ENCODE data around the gene TTR. TPM values are rescaled to one million over a fixed set of nuclear protein-coding genes. Genes with fewer than 3 reads are reported as not detected.

The TTR gene
- total and polyA plus RNA-seq, 2 experiments from 2014 or later, result not detected

DNA sequence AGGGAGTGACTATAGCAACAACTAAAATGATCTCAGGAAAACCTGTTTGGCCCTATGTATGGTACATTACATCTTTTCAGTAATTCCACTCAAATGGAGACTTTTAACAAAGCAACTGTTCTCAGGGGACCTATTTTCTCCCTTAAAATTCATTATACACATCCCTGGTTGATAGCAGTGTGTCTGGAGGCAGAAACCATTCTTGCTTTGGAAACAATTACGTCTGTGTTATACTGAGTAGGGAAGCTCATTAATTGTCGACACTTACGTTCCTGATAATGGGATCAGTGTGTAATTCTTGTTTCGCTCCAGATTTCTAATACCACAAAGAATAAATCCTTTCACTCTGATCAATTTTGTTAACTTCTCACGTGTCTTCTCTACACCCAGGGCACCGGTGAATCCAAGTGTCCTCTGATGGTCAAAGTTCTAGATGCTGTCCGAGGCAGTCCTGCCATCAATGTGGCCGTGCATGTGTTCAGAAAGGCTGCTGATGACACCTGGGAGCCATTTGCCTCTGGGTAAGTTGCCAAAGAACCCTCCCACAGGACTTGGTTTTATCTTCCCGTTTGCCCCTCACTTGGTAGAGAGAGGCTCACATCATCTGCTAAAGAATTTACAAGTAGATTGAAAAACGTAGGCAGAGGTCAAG is 955 bp downstream of the TTR start:
- no peaks in the 10 kb centered on the region for H4K20me1 ChIP-seq (replicated peaks; ENCODE audit: insufficient read depth)
- no peak overlapping the region for H2AFZ ChIP-seq
- no peaks in the 10 kb centered on the region for H3K4me1 ChIP-seq (ENCODE audit: insufficient read depth)
- Mint-ChIP-seq H3K9me3 (no peaks in the 10 kb centered on the region), H3K27ac (no peak overlapping the region), H3K4me3 (no peak overlapping the region), H3K36me3 (ENCODE audit: low read depth) (no peaks in the 10 kb centered on the region), H3K27me3 (ENCODE audit: insufficient read depth, low read depth, poor library complexity) (peaks cover 6% of the 10 kb centered on the region), H3K4me1 (peaks cover 7% of the 10 kb centered on the region; the same call in 2 of the 3 replicates)
- peaks cover 4% of the 10 kb centered on the region; the same call in 1 of the 2 replicates for H3K9me2 ChIP-seq (ENCODE audit: insufficient read depth)
- TF ChIP-seq ZNF462 (CRISPR knock-in tag; IDR thresholded peaks at IDR 0.05), result no peak
- no peak for TF ChIP-seq ZNF331 (CRISPR knock-in tag; IDR thresholded peaks at IDR 0.05; ENCODE audit: low read depth)
- TF ChIP-seq JUNB (IDR thresholded peaks at IDR 0.05; ENCODE audit: unreplicated experiment), result no peak
- TF ChIP-seq ETS1 (IDR thresholded peaks at IDR 0.05), result no peak
- TF ChIP-seq STAT1 (IDR thresholded peaks at IDR 0.05; ENCODE audit: unreplicated experiment), result no peak
- TF ChIP-seq EZH2 (IDR thresholded peaks at IDR 0.05; ENCODE audit: low read depth, unreplicated experiment), result no peak
- no peak for TF ChIP-seq EZH2phosphoT487 (IDR thresholded peaks at IDR 0.05; ENCODE audit: unreplicated experiment)
- TF ChIP-seq NANOG (IDR thresholded peaks at IDR 0.05; ENCODE audit: borderline replicate concordance), result no peak
- no peak for TF ChIP-seq CREB1 (CRISPR knock-in tag; IDR thresholded peaks at IDR 0.05; ENCODE audit: low read depth)
- H3F3A ChIP-seq (replicated peaks; ENCODE audit: low read depth), result no peaks in the 10 kb centered on the region
- no peaks in the 10 kb centered on the region for H3K27me3 ChIP-seq (ENCODE audit: insufficient read depth)
- H3K4me3 ChIP-seq, result no peak overlapping the region
- H3K4me2 ChIP-seq, result no peak overlapping the region
- no peaks in the 10 kb centered on the region for H3K36me3 ChIP-seq (ENCODE audit: insufficient read depth)
- no peak overlapping the region for H3K27ac ChIP-seq (ENCODE audit: low read depth)
- no peak for ATAC-seq
- no peaks in the 10 kb centered on the region for H3K79me2 ChIP-seq (replicated peaks; ENCODE audit: insufficient read depth)
- DNase-seq (ENCODE audit: low spot score), result no peak
